ENCODE measurements around the gene TPO. TPM values are rescaled to one million over a fixed set of nuclear protein-coding genes. Genes with fewer than 3 reads are reported as not detected.
"Not testable (repeated sequence)": the region's sequence is repeated elsewhere in the genome, so short reads cannot be mapped to it uniquely, and the experiment has no call there.

Gene TPO
- total RNA-seq, 1 experiment from 2014 or later = not detected

DNA sequence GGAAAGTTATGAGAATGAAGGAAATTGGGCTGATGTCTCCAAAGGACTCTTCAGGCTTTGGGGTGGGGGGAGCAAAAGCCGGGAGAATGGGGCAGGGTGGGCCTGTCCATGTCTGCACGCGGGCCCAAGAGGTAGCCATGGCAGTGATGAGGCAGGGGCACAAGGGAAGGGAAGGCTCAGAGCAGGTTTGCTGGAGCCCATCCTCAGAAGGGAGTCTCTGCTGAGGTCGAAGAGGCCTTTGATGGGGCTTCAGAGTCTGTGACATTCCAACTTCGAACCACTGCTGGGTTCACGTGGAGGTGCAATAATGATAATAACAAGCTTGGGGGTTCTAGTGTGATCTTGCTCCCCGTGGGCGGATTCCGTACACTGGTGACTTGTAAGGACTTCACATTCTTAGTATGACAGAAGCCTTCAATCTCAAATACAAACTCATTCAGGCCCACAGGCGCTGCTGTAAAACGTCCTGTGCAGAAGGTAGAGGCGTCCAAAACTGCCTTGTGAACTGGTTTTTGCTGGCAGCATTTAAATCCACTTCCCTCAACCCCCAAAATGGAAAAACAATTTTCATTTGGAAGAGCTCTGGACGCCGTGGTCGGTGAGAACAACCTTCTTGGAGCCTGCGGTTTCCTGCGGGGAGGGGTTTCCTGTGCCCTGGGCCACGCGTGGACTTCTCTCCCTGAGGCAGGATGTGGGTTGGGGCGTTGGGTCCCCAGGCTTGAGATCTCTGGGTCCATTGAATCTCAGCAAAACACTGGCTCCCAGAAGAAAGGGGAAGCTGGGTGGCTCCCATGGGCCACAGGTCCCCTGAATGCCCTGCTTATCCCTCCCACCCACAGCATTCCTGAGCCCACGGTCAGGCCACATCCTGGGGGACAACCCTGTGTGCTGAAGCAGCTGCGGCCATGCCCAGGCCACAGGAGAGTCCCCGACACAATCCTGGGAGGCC lies 151.0 kb downstream of the TPO start:
- ChIA-PET CTCF (no interaction called here), POLR2A (no interaction called here)
- no peak for ATAC-seq
- DNase-seq (ENCODE audit: low spot score) = no peak
- Mint-ChIP-seq H3K36me3 (peaks cover 12% of the 10 kb centered on the region), H3K9me3 (peaks cover 18% of the 10 kb centered on the region), H3K4me3 (no peak overlapping the region), H3K27me3 (ENCODE audit: low read depth) (no peaks in the 10 kb centered on the region), H3K4me1 (peaks cover 12% of the 10 kb centered on the region), H3K27ac (no peak overlapping the region)
- TF ChIP-seq NFE2L1 (CRISPR knock-in tag; IDR thresholded peaks at IDR 0.05) (no peak), RELA (CRISPR knock-in tag; IDR thresholded peaks at IDR 0.05; ENCODE audit: borderline replicate concordance) (no peak), GTF2I (CRISPR knock-in tag; conservative IDR thresholded peaks at IDR 0.05) (no peak), NR2C2 (CRISPR knock-in tag; IDR thresholded peaks at IDR 0.05) (no peak)

DNA sequence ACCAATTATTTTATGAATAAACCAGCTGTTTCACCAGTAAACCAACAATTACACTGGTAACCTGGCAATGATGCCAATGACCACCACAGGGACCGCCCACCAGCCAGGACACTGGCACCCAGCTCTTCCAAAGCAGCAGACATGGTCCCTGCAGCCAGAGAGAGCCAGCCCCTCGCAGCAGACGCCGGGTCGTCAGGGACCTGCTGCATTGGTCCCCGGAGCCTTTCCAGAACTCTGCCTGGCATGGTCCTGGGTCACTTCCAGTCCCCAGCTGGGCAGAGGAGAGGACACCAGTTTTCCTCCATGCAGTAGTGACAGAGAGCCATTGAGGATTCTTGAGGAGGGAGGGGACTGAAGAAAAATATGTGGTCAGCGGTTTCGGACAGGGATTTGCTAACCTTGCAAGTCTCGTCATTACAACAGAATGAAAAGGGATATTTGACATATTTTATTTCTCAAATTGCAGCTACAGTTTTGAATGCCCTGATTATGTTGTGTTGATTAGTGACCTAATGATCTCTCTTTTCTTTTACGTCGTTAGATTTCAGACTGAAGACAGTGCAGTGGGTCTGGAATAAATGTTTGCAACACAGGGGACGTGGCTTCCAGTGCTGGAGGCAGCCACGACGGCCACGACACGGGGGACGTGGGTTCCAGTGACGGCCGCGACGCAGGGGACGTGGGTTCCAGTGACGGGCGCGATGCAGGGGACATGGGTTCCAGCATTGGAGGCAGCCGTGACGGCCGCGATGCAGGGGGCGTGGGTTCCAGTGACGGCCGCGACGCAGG lies 154.5 kb downstream of the TPO start:
- H3K4me3 Mint-ChIP-seq = no peak overlapping the region
- peaks cover 7% of the 10 kb centered on the region; the same call in 1 of the 2 replicates for H3K4me1 Mint-ChIP-seq
- no peak overlapping the region for H3K27ac Mint-ChIP-seq
- peaks cover 24% of the 10 kb centered on the region for H3K9me3 Mint-ChIP-seq
- ChIA-PET CTCF (interaction anchor here (1.6 kb wide), 1 partner anchor 17 kb away, joined by 4 read pairs; no protein-coding TSS in a partner anchor), POLR2A (no interaction called here)
- no peak for ATAC-seq
- H3K36me3 Mint-ChIP-seq = peaks cover 19% of the 10 kb centered on the region
- TF ChIP-seq, protein P1, sequence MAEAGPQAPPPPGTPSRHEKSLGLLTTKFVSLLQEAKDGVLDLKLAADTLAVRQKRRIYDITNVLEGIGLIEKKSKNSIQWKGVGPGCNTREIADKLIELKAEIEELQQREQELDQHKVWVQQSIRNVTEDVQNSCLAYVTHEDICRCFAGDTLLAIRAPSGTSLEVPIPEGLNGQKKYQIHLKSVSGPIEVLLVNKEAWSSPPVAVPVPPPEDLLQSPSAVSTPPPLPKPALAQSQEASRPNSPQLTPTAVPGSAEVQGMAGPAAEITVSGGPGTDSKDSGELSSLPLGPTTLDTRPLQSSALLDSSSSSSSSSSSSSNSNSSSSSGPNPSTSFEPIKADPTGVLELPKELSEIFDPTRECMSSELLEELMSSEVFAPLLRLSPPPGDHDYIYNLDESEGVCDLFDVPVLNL (CRISPR knock-in tag; IDR thresholded peaks at IDR 0.05; ENCODE audit: borderline replicate concordance, low read depth) = no peak
- TF ChIP-seq ZNF219 (CRISPR knock-in tag; IDR thresholded peaks at IDR 0.05; ENCODE audit: borderline replicate concordance) = no peak
- TF ChIP-seq PRRX2 (CRISPR knock-in tag; IDR thresholded peaks at IDR 0.05) = no peak
- TF ChIP-seq, protein P2, sequence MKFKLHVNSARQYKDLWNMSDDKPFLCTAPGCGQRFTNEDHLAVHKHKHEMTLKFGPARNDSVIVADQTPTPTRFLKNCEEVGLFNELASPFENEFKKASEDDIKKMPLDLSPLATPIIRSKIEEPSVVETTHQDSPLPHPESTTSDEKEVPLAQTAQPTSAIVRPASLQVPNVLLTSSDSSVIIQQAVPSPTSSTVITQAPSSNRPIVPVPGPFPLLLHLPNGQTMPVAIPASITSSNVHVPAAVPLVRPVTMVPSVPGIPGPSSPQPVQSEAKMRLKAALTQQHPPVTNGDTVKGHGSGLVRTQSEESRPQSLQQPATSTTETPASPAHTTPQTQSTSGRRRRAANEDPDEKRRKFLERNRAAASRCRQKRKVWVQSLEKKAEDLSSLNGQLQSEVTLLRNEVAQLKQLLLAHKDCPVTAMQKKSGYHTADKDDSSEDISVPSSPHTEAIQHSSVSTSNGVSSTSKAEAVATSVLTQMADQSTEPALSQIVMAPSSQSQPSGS (CRISPR knock-in tag; IDR thresholded peaks at IDR 0.05; ENCODE audit: borderline replicate concordance, low read depth) = no peak
- TF ChIP-seq ATF1 (CRISPR knock-in tag; IDR thresholded peaks at IDR 0.05) = no peak
- TF ChIP-seq, protein P3, sequence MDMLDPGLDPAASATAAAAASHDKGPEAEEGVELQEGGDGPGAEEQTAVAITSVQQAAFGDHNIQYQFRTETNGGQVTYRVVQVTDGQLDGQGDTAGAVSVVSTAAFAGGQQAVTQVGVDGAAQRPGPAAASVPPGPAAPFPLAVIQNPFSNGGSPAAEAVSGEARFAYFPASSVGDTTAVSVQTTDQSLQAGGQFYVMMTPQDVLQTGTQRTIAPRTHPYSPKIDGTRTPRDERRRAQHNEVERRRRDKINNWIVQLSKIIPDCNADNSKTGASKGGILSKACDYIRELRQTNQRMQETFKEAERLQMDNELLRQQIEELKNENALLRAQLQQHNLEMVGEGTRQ (CRISPR knock-in tag; IDR thresholded peaks at IDR 0.05) = no peak
- TF ChIP-seq, protein P4, sequence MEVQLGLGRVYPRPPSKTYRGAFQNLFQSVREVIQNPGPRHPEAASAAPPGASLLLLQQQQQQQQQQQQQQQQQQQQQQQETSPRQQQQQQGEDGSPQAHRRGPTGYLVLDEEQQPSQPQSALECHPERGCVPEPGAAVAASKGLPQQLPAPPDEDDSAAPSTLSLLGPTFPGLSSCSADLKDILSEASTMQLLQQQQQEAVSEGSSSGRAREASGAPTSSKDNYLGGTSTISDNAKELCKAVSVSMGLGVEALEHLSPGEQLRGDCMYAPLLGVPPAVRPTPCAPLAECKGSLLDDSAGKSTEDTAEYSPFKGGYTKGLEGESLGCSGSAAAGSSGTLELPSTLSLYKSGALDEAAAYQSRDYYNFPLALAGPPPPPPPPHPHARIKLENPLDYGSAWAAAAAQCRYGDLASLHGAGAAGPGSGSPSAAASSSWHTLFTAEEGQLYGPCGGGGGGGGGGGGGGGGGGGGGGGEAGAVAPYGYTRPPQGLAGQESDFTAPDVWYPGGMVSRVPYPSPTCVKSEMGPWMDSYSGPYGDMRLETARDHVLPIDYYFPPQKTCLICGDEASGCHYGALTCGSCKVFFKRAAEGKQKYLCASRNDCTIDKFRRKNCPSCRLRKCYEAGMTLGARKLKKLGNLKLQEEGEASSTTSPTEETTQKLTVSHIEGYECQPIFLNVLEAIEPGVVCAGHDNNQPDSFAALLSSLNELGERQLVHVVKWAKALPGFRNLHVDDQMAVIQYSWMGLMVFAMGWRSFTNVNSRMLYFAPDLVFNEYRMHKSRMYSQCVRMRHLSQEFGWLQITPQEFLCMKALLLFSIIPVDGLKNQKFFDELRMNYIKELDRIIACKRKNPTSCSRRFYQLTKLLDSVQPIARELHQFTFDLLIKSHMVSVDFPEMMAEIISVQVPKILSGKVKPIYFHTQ (CRISPR knock-in tag; IDR thresholded peaks at IDR 0.05) = no peak
- TF ChIP-seq, protein P5, sequence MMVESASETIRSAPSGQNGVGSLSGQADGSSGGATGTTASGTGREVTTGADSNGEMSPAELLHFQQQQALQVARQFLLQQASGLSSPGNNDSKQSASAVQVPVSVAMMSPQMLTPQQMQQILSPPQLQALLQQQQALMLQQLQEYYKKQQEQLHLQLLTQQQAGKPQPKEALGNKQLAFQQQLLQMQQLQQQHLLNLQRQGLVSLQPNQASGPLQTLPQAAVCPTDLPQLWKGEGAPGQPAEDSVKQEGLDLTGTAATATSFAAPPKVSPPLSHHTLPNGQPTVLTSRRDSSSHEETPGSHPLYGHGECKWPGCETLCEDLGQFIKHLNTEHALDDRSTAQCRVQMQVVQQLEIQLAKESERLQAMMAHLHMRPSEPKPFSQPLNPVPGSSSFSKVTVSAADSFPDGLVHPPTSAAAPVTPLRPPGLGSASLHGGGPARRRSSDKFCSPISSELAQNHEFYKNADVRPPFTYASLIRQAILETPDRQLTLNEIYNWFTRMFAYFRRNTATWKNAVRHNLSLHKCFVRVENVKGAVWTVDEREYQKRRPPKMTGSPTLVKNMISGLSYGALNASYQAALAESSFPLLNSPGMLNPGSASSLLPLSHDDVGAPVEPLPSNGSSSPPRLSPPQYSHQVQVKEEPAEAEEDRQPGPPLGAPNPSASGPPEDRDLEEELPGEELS (CRISPR knock-in tag; IDR thresholded peaks at IDR 0.05) = no peak
- no peak for TF ChIP-seq ETV6 (CRISPR knock-in tag; IDR thresholded peaks at IDR 0.05)
- TF ChIP-seq, protein P6, sequence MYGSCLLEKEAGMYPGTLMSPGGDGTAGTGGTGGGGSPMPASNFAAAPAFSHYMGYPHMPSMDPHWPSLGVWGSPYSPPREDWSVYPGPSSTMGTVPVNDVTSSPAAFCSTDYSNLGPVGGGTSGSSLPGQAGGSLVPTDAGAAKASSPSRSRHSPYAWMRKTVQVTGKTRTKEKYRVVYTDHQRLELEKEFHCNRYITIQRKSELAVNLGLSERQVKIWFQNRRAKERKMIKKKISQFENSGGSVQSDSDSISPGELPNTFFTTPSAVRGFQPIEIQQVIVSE (CRISPR knock-in tag; IDR thresholded peaks at IDR 0.05; ENCODE audit: borderline replicate concordance) = no peak
- TF ChIP-seq RELA (CRISPR knock-in tag; IDR thresholded peaks at IDR 0.05; ENCODE audit: borderline replicate concordance) = no peak
- TF ChIP-seq NFYB (CRISPR knock-in tag; conservative IDR thresholded peaks at IDR 0.05; ENCODE audit: low read depth) = no peak
- no peak for TF ChIP-seq ESRRA (CRISPR knock-in tag; IDR thresholded peaks at IDR 0.05; ENCODE audit: borderline replicate concordance)
- no peak for TF ChIP-seq NFE2L1 (CRISPR knock-in tag; IDR thresholded peaks at IDR 0.05)
- TF ChIP-seq, protein P7, sequence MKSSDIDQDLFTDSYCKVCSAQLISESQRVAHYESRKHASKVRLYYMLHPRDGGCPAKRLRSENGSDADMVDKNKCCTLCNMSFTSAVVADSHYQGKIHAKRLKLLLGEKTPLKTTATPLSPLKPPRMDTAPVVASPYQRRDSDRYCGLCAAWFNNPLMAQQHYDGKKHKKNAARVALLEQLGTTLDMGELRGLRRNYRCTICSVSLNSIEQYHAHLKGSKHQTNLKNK (CRISPR knock-in tag; IDR thresholded peaks at IDR 0.05) = no peak
- TF ChIP-seq NR3C1 (CRISPR knock-in tag; conservative IDR thresholded peaks at IDR 0.05; ENCODE audit: low read depth) = no peak
- no peak for DNase-seq (ENCODE audit: low spot score)
- H3K27me3 Mint-ChIP-seq (ENCODE audit: low read depth) = no peaks in the 10 kb centered on the region

DNA sequence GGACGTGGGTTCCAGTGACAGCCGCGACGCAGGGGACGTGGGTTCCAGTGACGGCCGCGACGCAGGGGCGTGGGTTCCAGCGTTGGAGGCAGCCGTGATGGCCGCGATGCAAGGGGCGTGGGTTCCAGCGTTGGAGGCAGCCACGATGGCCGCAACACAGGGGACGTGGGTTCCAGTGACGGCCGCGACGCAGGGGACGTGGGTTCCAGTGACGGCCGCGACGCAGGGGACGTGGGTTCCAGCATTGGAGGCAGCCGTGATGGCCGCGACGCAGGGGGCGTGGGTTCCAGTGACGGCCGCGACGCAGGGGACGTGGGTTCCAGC lies 155.0 kb downstream of the TPO start:
- H3K4me1 Mint-ChIP-seq; H3K27me3 Mint-ChIP-seq (ENCODE audit: low read depth); POLR2A ChIA-PET; H3K27ac Mint-ChIP-seq; ATAC-seq; CTCF ChIA-PET; DNase-seq (ENCODE audit: low spot score); H3K4me3 Mint-ChIP-seq: not testable (repeated sequence)
- peaks cover 24% of the 10 kb centered on the region for H3K9me3 Mint-ChIP-seq
- peaks cover 19% of the 10 kb centered on the region for H3K36me3 Mint-ChIP-seq
